Gastroesophageal sphincter (tissue), 4 donors: ENCODE data around the gene GSG1L. TPM values are rescaled to one million over a fixed set of nuclear protein-coding genes. Genes with fewer than 3 reads are reported as not detected.

ENCODE experiments used
- ATAC-seq: fragments of 150-250 bp; one replicate; pipeline ENCODE4 v1.9.1; 2016; ENCODE audit warnings: mild to moderate bottlenecking, moderate library complexity
- H3K27ac ChIP-seq, 4 donors: fragments of 200-600 bp; sonication (generic) in 3 of 4; 1 replicate in 3 of 4; 2 replicates in 1 of 4; pipeline ENCODE4 v1.5.1; 2016 to 2019
- H3K27me3 ChIP-seq: fragments of 200-600 bp; sonication (generic); one replicate; pipeline ENCODE4 v1.5.1; 2019
- H3K36me3 ChIP-seq, 2 donors: fragments of 200-600 bp; sonication (generic); one replicate each; pipeline ENCODE4 v1.5.1; 2019; ENCODE audit warnings: control low read depth in 1 of 2
- H3K4me1 ChIP-seq, 3 donors: fragments of 200-600 bp; sonication (generic); 1 replicate in 2 of 3; 2 replicates in 1 of 3; pipeline ENCODE4 v1.5.1; 2016 to 2019; ENCODE audit warnings: control low read depth in 2 of 3
- H3K4me3 ChIP-seq, 2 donors: fragments of 200-600 bp; sonication (generic); one replicate each; pipeline ENCODE4 v1.5.1; 2019; ENCODE audit warnings: mild to moderate bottlenecking in 1 of 2, moderate library complexity in 1 of 2
- H3K9me3 ChIP-seq, 3 donors: fragments of 200-600 bp; sonication (generic); one replicate each; pipeline ENCODE4 v1.5.1; 2017 to 2019; ENCODE audit warnings: control low read depth in 2 of 3
- CTCF ChIP-seq, 4 experiments: fragments of 200-600 bp in 2 of 4; fragments of 450-650 bp in 2 of 4; sonication (generic) in 1 of 4; IDR thresholded peaks; one replicate each; pipeline ENCODE4 v1.5.1; 2017 to 2019; ENCODE audit warnings: antibody characterized with exemption in 4 of 4, mild to moderate bottlenecking in 2 of 4, moderate library complexity in 2 of 4
- EP300 ChIP-seq: sonication (generic); formaldehyde crosslinking; IDR thresholded peaks from one replicate; pipeline ENCODE4 v1.6.1; 2017; ENCODE audit warnings: antibody characterized with exemption, mild to moderate bottlenecking
- POLR2A ChIP-seq, 2 donors: fragments of 450-650 bp; IDR thresholded peaks; one replicate each; pipeline ENCODE4 v1.6.1; 2017; ENCODE audit warnings: antibody characterized with exemption in 2 of 2, mild to moderate bottlenecking in 2 of 2, moderate library complexity in 1 of 2
- POLR2AphosphoS5 ChIP-seq: sonication (generic); formaldehyde crosslinking; IDR thresholded peaks from one replicate; pipeline ENCODE4 v1.6.1; 2017; ENCODE audit warnings: antibody characterized with exemption
- WGBS, 2 donors: methylation state at CpG; one replicate each; pipeline ENCODE4 v1.1.5; 2018; ENCODE audit warnings: low coverage in 1 of 2; 5-methylcytosine and 5-hydroxymethylcytosine counted together
- total RNA-seq, 4 donors: library from RNA; depleted of rRNA; stranded (reverse); fragments of >200 nt; gene quantifications; one replicate each; pipeline ENCODE4 v1.1.0, GENCODE V29; 2016

The GSG1L gene
- total RNA-seq, 4 donors from 2014 or later = 1.0 TPM; not detected in 3

DNA sequence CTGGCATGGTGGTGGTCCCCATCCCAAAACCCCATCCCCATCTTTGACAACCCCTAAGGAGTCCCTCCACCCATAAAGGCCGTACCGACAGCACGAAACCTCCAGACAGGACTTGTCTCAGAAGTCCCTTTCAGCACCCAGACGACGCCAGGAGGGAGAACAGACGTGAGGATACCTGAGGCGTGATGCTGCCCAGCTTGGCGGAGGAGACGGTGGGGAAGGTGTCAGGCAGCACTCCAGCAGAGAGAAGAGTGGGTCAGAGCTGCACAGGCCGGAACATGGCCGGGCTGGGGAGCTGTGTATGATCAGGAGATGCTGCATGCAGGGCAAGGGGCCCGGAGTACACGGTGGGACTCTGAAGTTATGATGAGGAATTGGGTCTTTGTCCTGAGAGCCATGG, 244.2 kb downstream of the GSG1L start:
- 66 to 81% methylated on average over 7 to 11 of the region's 13 CpGs for WGBS, 2 donors
- Histone ChIP-seq H3K27ac (no peak overlapping the region), H3K27me3 (peaks cover 55% of the 10 kb centered on the region), H3K36me3 (no peaks in the 10 kb centered on the region), H3K4me3 (no peak overlapping the region), H3K9me3 (no peaks in the 10 kb centered on the region), H3K4me1 (no peaks in the 10 kb centered on the region)
- TF ChIP-seq POLR2A (IDR thresholded peaks at IDR 0.05) = no peak
- no peak for TF ChIP-seq EP300
- TF ChIP-seq POLR2AphosphoS5 = no peak
- no peak for TF ChIP-seq CTCF (IDR thresholded peaks at IDR 0.05)
- no peak for ATAC-seq

- ATAC-seq = no peak
- 27 to 59% methylated on average over 3 to 13 of the region's 13 CpGs for WGBS, 2 donors
- H3K4me1 ChIP-seq = no peaks in the 10 kb centered on the region
Measured at GRCh38 chr16:27818246-27818645, 245.3 kb downstream of the GSG1L start.

DNA sequence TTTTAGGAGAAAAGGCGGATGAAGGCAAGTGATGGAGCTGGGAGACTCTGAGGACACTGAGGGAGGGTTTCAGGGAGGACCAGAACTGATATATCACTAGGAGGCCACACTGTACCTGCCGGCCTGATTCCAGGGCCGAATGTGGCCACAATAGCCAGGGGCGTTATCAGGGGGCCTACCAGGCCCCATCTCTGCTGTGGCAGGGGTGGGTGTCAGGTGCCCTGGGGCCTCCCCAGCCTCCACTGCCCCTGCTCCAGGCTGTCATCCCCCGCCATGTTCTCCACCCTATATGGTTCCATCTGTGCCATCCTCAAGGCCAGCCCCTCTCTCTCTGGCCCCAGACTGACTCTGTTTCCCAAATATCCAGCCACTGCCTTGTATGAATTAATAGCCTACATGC, 246.5 kb downstream of the GSG1L start:
- 80% methylated on average over 2 of the region's 5 CpGs; no CpG with 5 or more reads in 1 of the 2 donors for WGBS, 2 donors

More at GRCh38 chr16:27818246-27818645, 245.3 kb downstream of the GSG1L start:
- no peaks in the 10 kb centered on the region for H3K36me3 ChIP-seq
- no peak overlapping the region for H3K27ac ChIP-seq
- peaks cover 51% of the 10 kb centered on the region for H3K27me3 ChIP-seq
- TF ChIP-seq EP300 = no peak
- no peak for TF ChIP-seq CTCF (IDR thresholded peaks at IDR 0.05)
- TF ChIP-seq POLR2A (IDR thresholded peaks at IDR 0.05) = no peak
- TF ChIP-seq POLR2AphosphoS5 = no peak
- H3K4me3 ChIP-seq = no peak overlapping the region
- no peaks in the 10 kb centered on the region for H3K9me3 ChIP-seq

DNA sequence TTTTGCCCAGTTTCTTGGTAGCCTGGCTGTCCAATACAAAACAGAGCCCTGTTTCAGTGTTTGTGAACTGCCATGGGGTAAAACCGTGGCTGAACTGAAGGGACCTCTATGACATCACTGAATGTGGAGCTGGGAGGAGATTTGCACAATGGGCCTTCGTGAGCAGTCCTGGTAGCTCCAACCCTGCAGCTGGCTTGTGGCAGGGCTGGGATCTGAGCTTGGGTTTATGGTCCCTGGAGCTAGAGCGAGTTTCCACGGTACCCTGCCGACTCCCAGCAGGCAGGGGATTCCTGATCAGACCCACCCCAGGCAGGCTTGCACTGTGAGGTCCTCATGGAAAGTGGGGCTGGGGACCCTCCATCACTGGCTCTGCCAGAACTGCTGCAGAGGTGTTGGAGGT, 247.0 kb downstream of the GSG1L start:
- whole genome bisulfite sequencing, 2 donors = 86% methylated on average over 1 of the region's 5 CpGs; no CpG with 5 or more reads in 1 of the 2 donors

More for the DNA sequence above, 246.5 kb downstream of the GSG1L start:
- no peak overlapping the region for H3K27ac ChIP-seq
- no peak for ATAC-seq
- TF ChIP-seq POLR2A (IDR thresholded peaks at IDR 0.05) = no peak
- no peak for TF ChIP-seq POLR2AphosphoS5
- H3K4me3 ChIP-seq = no peak overlapping the region
- no peaks in the 10 kb centered on the region for H3K9me3 ChIP-seq
- H3K4me1 ChIP-seq = no peaks in the 10 kb centered on the region
- H3K27me3 ChIP-seq = peaks cover 54% of the 10 kb centered on the region
- H3K36me3 ChIP-seq = no peaks in the 10 kb centered on the region

DNA sequence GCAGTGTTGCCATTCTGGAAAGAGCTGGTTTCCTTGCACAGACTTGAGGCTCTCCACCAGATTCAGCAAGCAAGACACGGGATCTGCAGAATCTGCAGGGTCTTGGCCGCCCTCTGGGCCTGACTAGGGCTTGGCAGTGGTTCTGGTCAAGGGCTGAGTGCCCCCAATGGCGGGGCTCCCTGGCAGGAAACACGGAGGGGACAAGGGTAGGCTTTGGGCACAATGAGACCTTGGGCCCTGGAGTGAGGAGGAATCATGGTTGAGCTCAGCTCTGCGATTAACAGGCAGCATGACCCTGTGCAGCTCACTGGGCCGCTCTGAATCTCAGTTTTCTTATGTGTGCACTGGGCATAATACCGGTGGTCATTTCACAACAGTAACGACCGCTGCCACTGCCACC, 249.9 kb downstream of the GSG1L start:
- Histone ChIP-seq H3K4me1 (no peaks in the 10 kb centered on the region), H3K9me3 (peaks cover 0 to 17% (median 0%) of the 10 kb centered on the region in 3 donors), H3K4me3 (no peak overlapping the region), H3K36me3 (no peaks in the 10 kb centered on the region), H3K27ac (no peak overlapping the region), H3K27me3 (peaks cover 35% of the 10 kb centered on the region)
- no peak for ATAC-seq
- 93 to 100% methylated on average over 1 to 6 of the region's 9 CpGs for WGBS, 2 donors
- TF ChIP-seq POLR2AphosphoS5 = no peak
- no peak for TF ChIP-seq EP300
- TF ChIP-seq CTCF (IDR thresholded peaks at IDR 0.05) = no peak
- TF ChIP-seq POLR2A (IDR thresholded peaks at IDR 0.05) = no peak

More for the DNA sequence above, 247.0 kb downstream of the GSG1L start:
- H3K27ac ChIP-seq = no peak overlapping the region
- no peak overlapping the region for H3K4me3 ChIP-seq
- peaks cover 51% of the 10 kb centered on the region for H3K27me3 ChIP-seq
- H3K9me3 ChIP-seq = no peaks in the 10 kb centered on the region
- no peaks in the 10 kb centered on the region for H3K4me1 ChIP-seq
- TF ChIP-seq EP300 (no peak), CTCF (IDR thresholded peaks at IDR 0.05) (no peak), POLR2AphosphoS5 (no peak), POLR2A (IDR thresholded peaks at IDR 0.05) (no peak)
- no peak for ATAC-seq
- no peaks in the 10 kb centered on the region for H3K36me3 ChIP-seq
